GM12878 (cell line): ENCODE data around the gene CR1L. TPM values are rescaled to one million over a fixed set of nuclear protein-coding genes. Genes with fewer than 3 reads are reported as not detected.

Source experiments
- ATAC-seq: fragments of 200-7000 bp; cut with Tn5 transposase; 3 replicates; pipeline ENCODE4 v1.9.1; 2020; ENCODE audit warnings: mild to moderate bottlenecking, moderate library complexity
- BruUV-seq: library from RNA; stranded (reverse); fragments of 400-500 nt; replicated peaks from 2 replicates; lab custom pipeline; 2021; lab: Mats Ljungman, UMichigan
- CTCF ChIA-PET: fragments of 300-600 bp; sonication (Branson Sonifier 250); formaldehyde crosslinking; extraction: SDS; loops from one replicate; lab custom pipeline; 2021; ENCODE audit warnings: inconsistent platforms; lab: Yijun Ruan, JAX
- POLR2A ChIA-PET: fragments of 350-600 bp; formaldehyde crosslinking; extraction: SDS; loops from one replicate; lab custom pipeline; 2021; ENCODE audit warnings: inconsistent platforms; lab: Charles Lee
- RAD21 ChIA-PET: fragments of 300-600 bp; sonication (Branson Sonifier 250); formaldehyde crosslinking; loops from one replicate; lab custom pipeline; 2023; ENCODE audit warnings: antibody characterized with exemption; ENCODE audit not compliant: unreplicated experiment; lab: Charles Lee
- SMC1A ChIA-PET: fragments of 300-600 bp; sonication (Branson Sonifier 250); formaldehyde crosslinking; loops from one replicate; lab custom pipeline; 2023; ENCODE audit not compliant: unreplicated experiment, uncharacterized antibody; lab: Charles Lee
- DNase-seq: peaks from one replicate; pipeline ENCODE4 v3.0.0-alpha.2; 2011; ENCODE audit warnings: low read depth, low spot score
- FAIRE-seq: peaks from 3 replicates; lab custom pipeline; 2011; peaks lifted over from hg19 to GRCh38; lab: Jason Lieb, UNC
- H2AFZ ChIP-seq: 2 replicates; pipeline ENCODE4 v1.6.0; 2011; ENCODE audit warnings: low read depth, low read length, control low read depth; ENCODE audit not compliant: control insufficient read depth
- H3K27ac ChIP-seq: 2 replicates; pipeline ENCODE4 v1.5.1; 2011; ENCODE audit warnings: control low read depth; ENCODE audit not compliant: control insufficient read depth, insufficient read depth
- H3K27me3 ChIP-seq, 2 experiments: replicated peaks in 1 of 2; 2 replicates each; pipeline versions ENCODE4 v1.6.0 to v1.6.1; 2011; ENCODE audit warnings: low read length in 1 of 2; ENCODE audit not compliant: control insufficient read depth in 2 of 2, insufficient read depth in 2 of 2
- H3K36me3 ChIP-seq, 2 experiments: 2 replicates each; pipeline ENCODE4 v1.5.1; 2011; ENCODE audit warnings: low read length in 1 of 2; ENCODE audit not compliant: control insufficient read depth in 2 of 2, insufficient read depth in 2 of 2
- H3K4me1 ChIP-seq: 2 replicates; pipeline ENCODE4 v1.6.1; 2011; ENCODE audit warnings: mild to moderate bottlenecking, low read length, moderate library complexity, mixed read lengths; ENCODE audit not compliant: control insufficient read depth, insufficient read depth
- H3K4me2 ChIP-seq: 2 replicates; pipeline ENCODE4 v1.6.0; 2011; ENCODE audit warnings: control low read depth; ENCODE audit not compliant: control insufficient read depth, insufficient read depth
- H3K4me3 ChIP-seq: fragments of 200-600 bp; sonication (generic); 2 replicates; pipeline ENCODE4 v1.5.1; 2016
- H3K79me2 ChIP-seq: 2 replicates; pipeline ENCODE4 v1.6.0; 2011; ENCODE audit warnings: low read length; ENCODE audit not compliant: control insufficient read depth, insufficient read depth
- H3K9ac ChIP-seq: 2 replicates; pipeline ENCODE4 v1.8.0; 2011; ENCODE audit warnings: low read length, control low read depth, mixed read lengths; ENCODE audit not compliant: control insufficient read depth, insufficient read depth
- H3K9me3 ChIP-seq: replicated peaks from 3 replicates; pipeline ENCODE4 v1.5.1; 2011; ENCODE audit warnings: mild to moderate bottlenecking, low read length; ENCODE audit not compliant: control insufficient read depth, insufficient read depth
- H4K20me1 ChIP-seq: 2 replicates; pipeline ENCODE4 v1.6.0; 2011; ENCODE audit not compliant: control insufficient read depth, insufficient read depth
- ATF3 ChIP-seq: IDR thresholded peaks from 2 replicates; pipeline ENCODE4 v1.6.1; 2011; ENCODE audit warnings: low read depth, mild to moderate bottlenecking, low read length, moderate library complexity, borderline replicate concordance; ENCODE audit errors: extremely low read depth
- BACH1 ChIP-seq: fragments of 450-650 bp; IDR thresholded peaks from 2 replicates; pipeline ENCODE4 v1.6.1; 2017; ENCODE audit warnings: mild to moderate bottlenecking, borderline replicate concordance
- HDGF ChIP-seq: fragments of 450-650 bp; IDR thresholded peaks from 2 replicates; pipeline ENCODE4 v1.6.1; 2016; ENCODE audit warnings: antibody characterized with exemption
- HSF1 ChIP-seq: fragments of 150-350 bp; IDR thresholded peaks from 2 replicates; pipeline ENCODE4 v1.6.1; 2014; ENCODE audit warnings: mild to moderate bottlenecking, low read depth, low read length
- IKZF2 ChIP-seq, 2 experiments: fragments of 450-650 bp; IDR thresholded peaks; 2 replicates each; pipeline ENCODE4 v1.6.1; 2017; ENCODE audit warnings: mild to moderate bottlenecking in 2 of 2, moderate library complexity in 2 of 2
- MAX ChIP-seq: IDR thresholded peaks from 2 replicates; pipeline ENCODE4 v1.6.1; 2012; ENCODE audit warnings: low read depth, low read length, improper control_type of control experiment
- MEF2A ChIP-seq: IDR thresholded peaks from 2 replicates; pipeline ENCODE4 v1.6.1; 2011; ENCODE audit warnings: low read depth, mild to moderate bottlenecking, low read length, moderate library complexity; ENCODE audit not compliant: insufficient read depth
- MXI1 ChIP-seq: fragments of 150-350 bp; IDR thresholded peaks from 2 replicates; pipeline ENCODE4 v1.6.1; 2011; ENCODE audit warnings: low read depth, mild to moderate bottlenecking, inconsistent platforms, low read length, improper control_type of control experiment
- NFXL1 ChIP-seq: fragments of 450-650 bp; IDR thresholded peaks from 2 replicates; pipeline ENCODE4 v1.6.1; 2017; ENCODE audit warnings: antibody characterized with exemption, mild to moderate bottlenecking, borderline replicate concordance
- NRF1 ChIP-seq: conservative IDR thresholded peaks from 2 replicates; pipeline ENCODE4 v1.6.1; 2011; ENCODE audit warnings: mild to moderate bottlenecking, low read depth, low read length, improper control_type of control experiment
- PAX5 ChIP-seq: IDR thresholded peaks from 2 replicates; pipeline ENCODE4 v1.6.1; 2011; ENCODE audit warnings: low read depth, low read length, borderline replicate concordance
- PAX8 ChIP-seq: fragments of 450-650 bp; IDR thresholded peaks from 2 replicates; pipeline ENCODE4 v1.6.1; 2017; ENCODE audit warnings: mild to moderate bottlenecking, moderate library complexity
- POLR2A ChIP-seq: IDR thresholded peaks from 2 replicates; pipeline ENCODE4 v1.6.1; 2011; ENCODE audit warnings: low read depth, mild to moderate bottlenecking, low read length
- POU2F2 ChIP-seq: IDR thresholded peaks from 3 replicates; pipeline ENCODE4 v1.6.1; 2011; ENCODE audit warnings: low read depth, mild to moderate bottlenecking, low read length, borderline replicate concordance
- RAD21 ChIP-seq: IDR thresholded peaks from 2 replicates; pipeline ENCODE4 v1.6.1; 2011; ENCODE audit warnings: mild to moderate bottlenecking, low read depth, low read length, moderate library complexity; ENCODE audit not compliant: insufficient read depth
- SUPT20H ChIP-seq: IDR thresholded peaks from 2 replicates; pipeline ENCODE4 v1.6.1; 2011; ENCODE audit warnings: low read depth, mild to moderate bottlenecking, low read length, moderate library complexity, borderline replicate concordance; ENCODE audit not compliant: control insufficient read depth
- ZNF384 ChIP-seq: IDR thresholded peaks from 2 replicates; pipeline ENCODE4 v1.6.1; 2012; ENCODE audit warnings: low read depth, mild to moderate bottlenecking, low read length, improper control_type of control experiment, borderline replicate concordance
- WGBS: methylation state at CpG from one replicate; pipeline ENCODE4 v1.1.6; 2016; ENCODE audit warnings: low lambda C conversion rate; ENCODE audit not compliant: insufficient replicate concordance, insufficient coverage; ENCODE audit errors: missing lambda C conversion rate; 5-methylcytosine and 5-hydroxymethylcytosine counted together
- in situ Hi-C: fragments of 300-500 bp; cut with MboI; formaldehyde crosslinking; loops from 9 replicates; pipeline ENCODE4 v1.14.3; 2018; ENCODE audit warnings: mixed read lengths
- intact Hi-C: fragments of 100-400 bp; cut with micrococcal nuclease; formaldehyde crosslinking; loops from one replicate; pipeline ENCODE4 v1.14.2; 2022; ENCODE audit not compliant: unreplicated experiment
- polyA plus RNA-seq, 11 experiments: library from polyadenylated mRNA; depleted of rRNA in 4 of 11; unstranded in 6 of 11; stranded (reverse) in 5 of 11; fragments of >200 nt; fragmentation: Nextera tagmentation in 4 of 11; fragmentation: Illumina TruSeq in 1 of 11; extraction: Ambion mirVana in 4 of 11; extraction: Trizol in 1 of 11; gene quantifications; 1 replicate in 1 of 11; 2 replicates in 10 of 11; pipeline versions ENCODE4 v1.2.1 to v1.2.3, GENCODE V29; 2011 to 2016; ENCODE audit warnings: inconsistent platforms in 2 of 11, missing spikeins in 2 of 11, low read depth in 1 of 11
- total RNA-seq, 4 experiments: library from RNA; depleted of rRNA in 3 of 4; stranded (reverse); fragments of >200 nt in 3 of 4; fragmentation: Illumina TruSeq in 1 of 4; extraction: Trizol in 1 of 4; gene quantifications; 2 replicates each; pipeline versions ENCODE4 v1.2.1 to v1.2.3, GENCODE V29; 2013 to 2021
- TF ChIP-seq, protein P1 (sequence below): fragments of 450-650 bp; formaldehyde crosslinking; IDR thresholded peaks from 2 replicates; pipeline ENCODE4 v1.4.0; 2020; ENCODE audit warnings: mild to moderate bottlenecking, moderate library complexity

Gene CR1L
- total and polyA plus RNA-seq, 10 of the 15 experiments (the other 5 are each of a cell fraction or from before 2014, with no cell fraction given), result 0.11 TPM; not detected in 9

DNA sequence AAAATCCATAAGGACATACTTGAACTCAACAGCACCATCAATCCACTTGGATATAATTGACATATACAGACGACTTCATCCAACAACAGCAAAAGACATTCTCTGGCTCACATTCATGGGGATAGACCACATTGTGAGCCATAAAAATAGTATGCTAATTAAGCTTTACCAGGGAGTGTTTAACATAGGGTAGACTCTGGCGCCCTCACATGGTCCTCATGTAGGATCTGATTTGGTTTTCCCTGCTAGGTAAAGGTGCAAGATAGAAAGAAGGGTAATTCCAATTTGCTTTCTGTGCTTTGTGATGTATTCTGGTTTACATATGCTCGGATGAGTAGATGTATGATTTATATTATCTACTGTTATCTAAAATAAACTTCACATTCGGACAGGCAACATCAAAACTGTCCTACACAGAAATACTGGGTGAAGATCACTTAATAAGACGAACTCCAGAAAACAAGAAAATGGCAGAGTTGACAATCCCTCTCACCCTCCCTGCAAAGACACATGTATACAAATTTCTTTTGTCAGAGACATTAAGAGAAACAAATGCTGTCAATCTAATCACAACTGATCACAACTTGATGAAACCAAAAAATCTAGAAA is 27.7 kb downstream of the CR1L start (continued):
- TF ChIP-seq ZNF384 (no peak), SUPT20H (no peak), PAX5 (no peak), IKZF2 (IDR thresholded peaks at IDR 0.05) (no peak)

GRCh38 chr1:207673399-207673798 is 28.5 kb downstream of the CR1L start:
- in situ Hi-C loops, result no loop called here
- WGBS, result 21% methylated on average over 6 of the region's 6 CpGs
- no peak for ATAC-seq
- TF ChIP-seq NFXL1 (no peak), POU2F2 (no peak), PAX8 (no peak), MEF2A (no peak), BACH1 (no peak), MAX (no peak), MXI1 (no peak), NRF1 (no peak), ATF3 (no peak), HSF1 (no peak), RAD21 (no peak), HDGF (no peak), POLR2A (no peak)
- TF ChIP-seq, protein P1, sequence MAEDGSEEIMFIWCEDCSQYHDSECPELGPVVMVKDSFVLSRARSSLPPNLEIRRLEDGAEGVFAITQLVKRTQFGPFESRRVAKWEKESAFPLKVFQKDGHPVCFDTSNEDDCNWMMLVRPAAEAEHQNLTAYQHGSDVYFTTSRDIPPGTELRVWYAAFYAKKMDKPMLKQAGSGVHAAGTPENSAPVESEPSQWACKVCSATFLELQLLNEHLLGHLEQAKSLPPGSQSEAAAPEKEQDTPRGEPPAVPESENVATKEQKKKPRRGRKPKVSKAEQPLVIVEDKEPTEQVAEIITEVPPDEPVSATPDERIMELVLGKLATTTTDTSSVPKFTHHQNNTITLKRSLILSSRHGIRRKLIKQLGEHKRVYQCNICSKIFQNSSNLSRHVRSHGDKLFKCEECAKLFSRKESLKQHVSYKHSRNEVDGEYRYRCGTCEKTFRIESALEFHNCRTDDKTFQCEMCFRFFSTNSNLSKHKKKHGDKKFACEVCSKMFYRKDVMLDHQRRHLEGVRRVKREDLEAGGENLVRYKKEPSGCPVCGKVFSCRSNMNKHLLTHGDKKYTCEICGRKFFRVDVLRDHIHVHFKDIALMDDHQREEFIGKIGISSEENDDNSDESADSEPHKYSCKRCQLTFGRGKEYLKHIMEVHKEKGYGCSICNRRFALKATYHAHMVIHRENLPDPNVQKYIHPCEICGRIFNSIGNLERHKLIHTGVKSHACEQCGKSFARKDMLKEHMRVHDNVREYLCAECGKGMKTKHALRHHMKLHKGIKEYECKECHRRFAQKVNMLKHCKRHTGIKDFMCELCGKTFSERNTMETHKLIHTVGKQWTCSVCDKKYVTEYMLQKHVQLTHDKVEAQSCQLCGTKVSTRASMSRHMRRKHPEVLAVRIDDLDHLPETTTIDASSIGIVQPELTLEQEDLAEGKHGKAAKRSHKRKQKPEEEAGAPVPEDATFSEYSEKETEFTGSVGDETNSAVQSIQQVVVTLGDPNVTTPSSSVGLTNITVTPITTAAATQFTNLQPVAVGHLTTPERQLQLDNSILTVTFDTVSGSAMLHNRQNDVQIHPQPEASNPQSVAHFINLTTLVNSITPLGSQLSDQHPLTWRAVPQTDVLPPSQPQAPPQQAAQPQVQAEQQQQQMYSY (CRISPR knock-in tag), result no peak

More at GRCh38 chr1:207673399-207673798, 28.5 kb downstream of the CR1L start:
- Histone ChIP-seq H2AFZ (no peak overlapping the region), H3K4me3 (no peak overlapping the region), H3K36me3 (no peaks in the 10 kb centered on the region), H3K9me3 (no peaks in the 10 kb centered on the region), H3K27ac (no peak overlapping the region), H3K9ac (no peak overlapping the region), H4K20me1 (no peaks in the 10 kb centered on the region), H3K4me2 (no peak overlapping the region), H3K79me2 (no peaks in the 10 kb centered on the region), H3K27me3 (peaks cover 0 to 4% of the 10 kb centered on the region in 2 experiments; a peak in 2 of 4 replicates), H3K4me1 (peaks cover 5% of the 10 kb centered on the region)
- ChIA-PET POLR2A (no interaction called here), CTCF (interaction anchor here (0.7 to 4.1 kb wide), 3 partner anchors 25 to 295 kb away, joined by 3 to 18 read pairs (median 3); no protein-coding TSS in a partner anchor), RAD21 (no interaction called here), SMC1A (interaction anchor here (1.3 kb wide), 1 partner anchor 93 kb away, joined by 3 read pairs; no protein-coding TSS in a partner anchor)
- FAIRE-seq (no peak), DNase-seq (no peak)
- intact Hi-C loops, result loop anchor here (10.0 kb wide), 1 partner anchor 99 kb away; no protein-coding TSS in a partner anchor
- no TSS peak for BruUV-seq
